Smooth muscle cell (in vitro differentiated cells): Measurements from ENCODE around the gene COP1. TPM values are rescaled to one million over a fixed set of nuclear protein-coding genes. Genes with fewer than 3 reads are reported as not detected.

ENCODE experiments used
- DNase-seq: peaks from one replicate; lab custom pipeline; 2025; ENCODE audit not compliant: unreplicated experiment; lab: John Stamatoyannopoulos, UW
- H2AFZ ChIP-seq: fragments of 200-600 bp; sonication (generic); 2 replicates; pipeline ENCODE4 v1.6.0; 2016; ENCODE audit warnings: antibody characterized with exemption, low read depth, mild to moderate bottlenecking
- H3F3A ChIP-seq: fragments of 200-600 bp; sonication (generic); 2 replicates; pipeline ENCODE4 v1.6.0; 2017; ENCODE audit warnings: antibody characterized with exemption, low read depth
- H3K27ac ChIP-seq: fragments of 200-600 bp; sonication (generic); 2 replicates; pipeline ENCODE4 v1.5.1; 2016; ENCODE audit warnings: low read depth, mild to moderate bottlenecking
- H3K27me3 ChIP-seq: fragments of 200-600 bp; sonication (generic); 2 replicates; pipeline ENCODE4 v1.6.1; 2016; ENCODE audit warnings: low read depth, mild to moderate bottlenecking
- H3K36me3 ChIP-seq: fragments of 200-600 bp; sonication (generic); 2 replicates; pipeline ENCODE4 v1.5.1; 2016; ENCODE audit warnings: low read depth
- H3K4me1 ChIP-seq: fragments of 200-600 bp; sonication (generic); 2 replicates; pipeline ENCODE4 v1.5.1; 2016; ENCODE audit warnings: low read depth
- H3K4me2 ChIP-seq: fragments of 200-600 bp; sonication (generic); 2 replicates; pipeline ENCODE4 v1.6.0; 2016; ENCODE audit warnings: mild to moderate bottlenecking
- H3K4me3 ChIP-seq: fragments of 200-600 bp; sonication (generic); 2 replicates; pipeline ENCODE4 v1.5.1; 2016; ENCODE audit warnings: mild to moderate bottlenecking
- H3K79me2 ChIP-seq: fragments of 200-600 bp; sonication (generic); 2 replicates; pipeline ENCODE4 v1.6.0; 2016; ENCODE audit warnings: low read depth, mild to moderate bottlenecking
- H3K9ac ChIP-seq: fragments of 200-600 bp; sonication (generic); 2 replicates; pipeline ENCODE4 v1.6.0; 2016; ENCODE audit warnings: low read depth
- H3K9me3 ChIP-seq: fragments of 200-600 bp; sonication (generic); replicated peaks from 2 replicates; pipeline ENCODE4 v1.5.1; 2016; ENCODE audit warnings: low read depth
- H4K20me1 ChIP-seq: fragments of 200-600 bp; sonication (generic); 2 replicates; pipeline ENCODE4 v1.6.0; 2016; ENCODE audit warnings: low read depth
- CTCF ChIP-seq: fragments of 200-600 bp; sonication (generic); IDR thresholded peaks from 2 replicates; pipeline ENCODE4 v1.5.1; 2017; ENCODE audit warnings: borderline replicate concordance, mild to moderate bottlenecking, antibody characterized with exemption; ENCODE audit not compliant: insufficient read depth, poor library complexity, severe bottlenecking
- WGBS: methylation state at CpG from one replicate; pipeline ENCODE4 v1.1.7; 2016; ENCODE audit warnings: low lambda C conversion rate; 5-methylcytosine and 5-hydroxymethylcytosine counted together
- polyA plus RNA-seq: library from polyadenylated mRNA; unstranded; fragments of >200 nt; fragmentation: Nextera tagmentation; extraction: Ambion mirVana; gene quantifications from 2 replicates; pipeline ENCODE4 v1.2.1, GENCODE V29; 2016
- total RNA-seq: library from RNA; depleted of rRNA; stranded (reverse); fragments of >200 nt; gene quantifications from 2 replicates; pipeline ENCODE4 v1.2.3, GENCODE V29; 2014

The COP1 gene
- total and polyA plus RNA-seq, 2 experiments from 2014 or later: 44.8 to 68.2 TPM

- no peak for TF ChIP-seq CTCF
- WGBS: 67% methylated on average over 3 of the region's 3 CpGs
- H3K9ac ChIP-seq: no peak overlapping the region
- no peaks in the 10 kb centered on the region for H3K27me3 ChIP-seq
- H3K27ac ChIP-seq: no peak overlapping the region
- no peak overlapping the region for H3K4me3 ChIP-seq
- no peaks in the 10 kb centered on the region for H3F3A ChIP-seq
- H4K20me1 ChIP-seq: peaks cover 93% of the 10 kb centered on the region
- no peak overlapping the region for H2AFZ ChIP-seq
- no peaks in the 10 kb centered on the region for H3K4me1 ChIP-seq
- H3K79me2 ChIP-seq: peaks cover 40% of the 10 kb centered on the region
- no peak overlapping the region for H3K4me2 ChIP-seq
- DNase-seq: no peak
- no peaks in the 10 kb centered on the region for H3K36me3 ChIP-seq
- no peaks in the 10 kb centered on the region for H3K9me3 ChIP-seq
Measured at GRCh38 chr1:176136891-176137290, 70.2 kb downstream of the COP1 start.

- Histone ChIP-seq H3K27me3 (no peaks in the 10 kb centered on the region), H3K27ac (no peak overlapping the region), H3K4me1 (no peaks in the 10 kb centered on the region), H3K36me3 (no peaks in the 10 kb centered on the region), H3K4me2 (no peak overlapping the region), H3K79me2 (peaks cover 43% of the 10 kb centered on the region), H4K20me1 (peaks cover 93% of the 10 kb centered on the region), H3K9ac (no peak overlapping the region), H3K4me3 (no peak overlapping the region), H3K9me3 (no peaks in the 10 kb centered on the region), H3F3A (no peaks in the 10 kb centered on the region), H2AFZ (no peak overlapping the region)
- 97% methylated on average over 2 of the region's 2 CpGs for WGBS
- DNase-seq: no peak
- TF ChIP-seq CTCF: no peak
Measured at GRCh38 chr1:176134666-176135065, 72.4 kb downstream of the COP1 start.

- Histone ChIP-seq H4K20me1 (peaks cover 12% of the 10 kb centered on the region), H3K4me1 (no peaks in the 10 kb centered on the region), H2AFZ (no peak overlapping the region), H3K27me3 (no peaks in the 10 kb centered on the region), H3K4me2 (no peak overlapping the region), H3K36me3 (peaks cover 17% of the 10 kb centered on the region), H3K4me3 (no peak overlapping the region), H3K9me3 (peaks cover 15% of the 10 kb centered on the region), H3K79me2 (peaks cover 4% of the 10 kb centered on the region), H3K9ac (no peak overlapping the region), H3K27ac (no peak overlapping the region), H3F3A (no peaks in the 10 kb centered on the region)
- no peak for DNase-seq
- 97% methylated on average over 4 of the region's 4 CpGs for WGBS
- no peak for TF ChIP-seq CTCF
Measured at GRCh38 chr1:176122282-176122681, 84.8 kb downstream of the COP1 start.

- no peak for DNase-seq
- Histone ChIP-seq H3K9me3 (peaks cover 15% of the 10 kb centered on the region), H3K27ac (no peak overlapping the region), H3K36me3 (peaks cover 11% of the 10 kb centered on the region), H3F3A (no peaks in the 10 kb centered on the region), H2AFZ (no peak overlapping the region), H3K4me2 (no peak overlapping the region), H3K4me1 (no peaks in the 10 kb centered on the region), H4K20me1 (peaks cover 18% of the 10 kb centered on the region), H3K27me3 (no peaks in the 10 kb centered on the region), H3K9ac (no peak overlapping the region), H3K4me3 (no peak overlapping the region), H3K79me2 (peaks cover 4% of the 10 kb centered on the region)
- 28% methylated on average over 1 of the region's 1 CpG for WGBS
- no peak for TF ChIP-seq CTCF
Measured at GRCh38 chr1:176119549-176119948, 87.5 kb downstream of the COP1 start.
